GM12878 (cell line): Measurements from ENCODE around the gene RALBP1. TPM values are rescaled to one million over a fixed set of nuclear protein-coding genes. Genes with fewer than 3 reads are reported as not detected.

Experiments
- ATAC-seq: fragments of 200-7000 bp; cut with Tn5 transposase; 3 replicates; pipeline ENCODE4 v1.9.1; 2020; ENCODE audit warnings: mild to moderate bottlenecking, moderate library complexity
- BruUV-seq: library from RNA; stranded (reverse); fragments of 400-500 nt; replicated peaks from 2 replicates; lab custom pipeline; 2021; lab: Mats Ljungman, UMichigan
- CTCF ChIA-PET: fragments of 300-600 bp; sonication (Branson Sonifier 250); formaldehyde crosslinking; extraction: SDS; loops from one replicate; lab custom pipeline; 2021; ENCODE audit warnings: inconsistent platforms; lab: Yijun Ruan, JAX
- POLR2A ChIA-PET: fragments of 350-600 bp; formaldehyde crosslinking; extraction: SDS; loops from one replicate; lab custom pipeline; 2021; ENCODE audit warnings: inconsistent platforms; lab: Charles Lee
- RAD21 ChIA-PET: fragments of 300-600 bp; sonication (Branson Sonifier 250); formaldehyde crosslinking; loops from one replicate; lab custom pipeline; 2023; ENCODE audit warnings: antibody characterized with exemption; ENCODE audit not compliant: unreplicated experiment; lab: Charles Lee
- SMC1A ChIA-PET: fragments of 300-600 bp; sonication (Branson Sonifier 250); formaldehyde crosslinking; loops from one replicate; lab custom pipeline; 2023; ENCODE audit not compliant: unreplicated experiment, uncharacterized antibody; lab: Charles Lee
- DNase-seq: peaks from one replicate; pipeline ENCODE4 v3.0.0-alpha.2; 2011; ENCODE audit warnings: low read depth, low spot score
- FAIRE-seq: peaks from 3 replicates; lab custom pipeline; 2011; peaks lifted over from hg19 to GRCh38; lab: Jason Lieb, UNC
- H2AFZ ChIP-seq: 2 replicates; pipeline ENCODE4 v1.6.0; 2011; ENCODE audit warnings: low read depth, low read length, control low read depth; ENCODE audit not compliant: control insufficient read depth
- H3K27ac ChIP-seq: 2 replicates; pipeline ENCODE4 v1.5.1; 2011; ENCODE audit warnings: control low read depth; ENCODE audit not compliant: control insufficient read depth, insufficient read depth
- H3K27me3 ChIP-seq, 2 experiments: replicated peaks in 1 of 2; 2 replicates each; pipeline versions ENCODE4 v1.6.0 to v1.6.1; 2011; ENCODE audit warnings: low read length in 1 of 2; ENCODE audit not compliant: control insufficient read depth in 2 of 2, insufficient read depth in 2 of 2
- H3K36me3 ChIP-seq, 2 experiments: 2 replicates each; pipeline ENCODE4 v1.5.1; 2011; ENCODE audit warnings: low read length in 1 of 2; ENCODE audit not compliant: control insufficient read depth in 2 of 2, insufficient read depth in 2 of 2
- H3K4me1 ChIP-seq: 2 replicates; pipeline ENCODE4 v1.6.1; 2011; ENCODE audit warnings: mild to moderate bottlenecking, low read length, moderate library complexity, mixed read lengths; ENCODE audit not compliant: control insufficient read depth, insufficient read depth
- H3K4me2 ChIP-seq: 2 replicates; pipeline ENCODE4 v1.6.0; 2011; ENCODE audit warnings: control low read depth; ENCODE audit not compliant: control insufficient read depth, insufficient read depth
- H3K4me3 ChIP-seq: fragments of 200-600 bp; sonication (generic); 2 replicates; pipeline ENCODE4 v1.5.1; 2016
- H3K79me2 ChIP-seq: 2 replicates; pipeline ENCODE4 v1.6.0; 2011; ENCODE audit warnings: low read length; ENCODE audit not compliant: control insufficient read depth, insufficient read depth
- H3K9ac ChIP-seq: 2 replicates; pipeline ENCODE4 v1.8.0; 2011; ENCODE audit warnings: low read length, control low read depth, mixed read lengths; ENCODE audit not compliant: control insufficient read depth, insufficient read depth
- H3K9me3 ChIP-seq: replicated peaks from 3 replicates; pipeline ENCODE4 v1.5.1; 2011; ENCODE audit warnings: mild to moderate bottlenecking, low read length; ENCODE audit not compliant: control insufficient read depth, insufficient read depth
- H4K20me1 ChIP-seq: 2 replicates; pipeline ENCODE4 v1.6.0; 2011; ENCODE audit not compliant: control insufficient read depth, insufficient read depth
- E2F4 ChIP-seq: IDR thresholded peaks from 2 replicates; pipeline ENCODE4 v1.6.1; 2012; ENCODE audit warnings: low read depth, low read length, improper control_type of control experiment
- TCF7 ChIP-seq: IDR thresholded peaks from 2 replicates; pipeline ENCODE4 v1.6.1; 2014; ENCODE audit warnings: antibody characterized with exemption, borderline replicate concordance
- ZBTB33 ChIP-seq: fragments of 450-650 bp; IDR thresholded peaks from 2 replicates; pipeline ENCODE4 v1.6.1; 2017; ENCODE audit warnings: mild to moderate bottlenecking
- ZNF592 ChIP-seq: fragments of 450-650 bp; IDR thresholded peaks from 2 replicates; pipeline ENCODE4 v1.6.1; 2017; ENCODE audit warnings: mild to moderate bottlenecking, moderate library complexity
- WGBS: methylation state at CpG from one replicate; pipeline ENCODE4 v1.1.6; 2016; ENCODE audit warnings: low lambda C conversion rate; ENCODE audit not compliant: insufficient replicate concordance, insufficient coverage; ENCODE audit errors: missing lambda C conversion rate; 5-methylcytosine and 5-hydroxymethylcytosine counted together
- in situ Hi-C: fragments of 300-500 bp; cut with MboI; formaldehyde crosslinking; loops from 9 replicates; pipeline ENCODE4 v1.14.3; 2018; ENCODE audit warnings: mixed read lengths
- intact Hi-C: fragments of 100-400 bp; cut with micrococcal nuclease; formaldehyde crosslinking; loops from one replicate; pipeline ENCODE4 v1.14.2; 2022; ENCODE audit not compliant: unreplicated experiment
- polyA plus RNA-seq, 11 experiments: library from polyadenylated mRNA; depleted of rRNA in 4 of 11; unstranded in 6 of 11; stranded (reverse) in 5 of 11; fragments of >200 nt; fragmentation: Nextera tagmentation in 4 of 11; fragmentation: Illumina TruSeq in 1 of 11; extraction: Ambion mirVana in 4 of 11; extraction: Trizol in 1 of 11; gene quantifications; 1 replicate in 1 of 11; 2 replicates in 10 of 11; pipeline versions ENCODE4 v1.2.1 to v1.2.3, GENCODE V29; 2011 to 2016; ENCODE audit warnings: inconsistent platforms in 2 of 11, missing spikeins in 2 of 11, low read depth in 1 of 11
- total RNA-seq, 4 experiments: library from RNA; depleted of rRNA in 3 of 4; stranded (reverse); fragments of >200 nt in 3 of 4; fragmentation: Illumina TruSeq in 1 of 4; extraction: Trizol in 1 of 4; gene quantifications; 2 replicates each; pipeline versions ENCODE4 v1.2.1 to v1.2.3, GENCODE V29; 2013 to 2021

RALBP1 gene
- total and polyA plus RNA-seq, 10 of the 15 experiments (the other 5 are each of a cell fraction or from before 2014, with no cell fraction given), result 11.2 to 46.9 (median 41.8) TPM

- TF ChIP-seq ZNF592 (no peak), E2F4 (no peak)
Observed at GRCh38 chr18:9477509-9477908, 2.2 kb downstream of the RALBP1 start (continued).

- CTCF ChIA-PET, result interaction anchor here (1.2 kb wide), 1 partner anchor 11 kb away, joined by 3 read pairs; no protein-coding TSS in a partner anchor
- Histone ChIP-seq H2AFZ (no peak overlapping the region), H3K4me1 (peaks cover 20% of the 10 kb centered on the region), H4K20me1 (no peaks in the 10 kb centered on the region), H3K36me3 (peaks cover 0 to 3% of the 10 kb centered on the region in 2 experiments; a peak in 1 of 4 replicates), H3K9ac (no peak overlapping the region), H3K9me3 (no peaks in the 10 kb centered on the region; the same call in 2 of the 3 replicates), H3K27ac (no peak overlapping the region), H3K27me3 (no peaks in the 10 kb centered on the region), H3K4me2 (0 out of 2 replicates have a peak overlapping the region, but pooled peaks have one; percentile 9), H3K4me3 (no peak overlapping the region), H3K79me2 (peaks cover 72% of the 10 kb centered on the region)
- DNase-seq, result no peak
- no peak for FAIRE-seq
- RAD21 ChIA-PET, result no interaction called here
- no peak for ATAC-seq
- intact Hi-C loops (loop anchor here (5.0 to 10.0 kb wide), 5 partner anchors 126 to 416 kb away; partner anchors contain the start of genes ANKRD12 and PPP4R1), in situ Hi-C loops (no loop called here)
- BruUV-seq, result no TSS peak
- 99% methylated on average over 24 of the region's 31 CpGs for WGBS
- TF ChIP-seq TCF7 (no peak), ZBTB33 (peak; percentile 61; the same call in 1 of the 2 replicates)
- SMC1A ChIA-PET, result no interaction called here
- POLR2A ChIA-PET, result interaction anchor here (0.5 to 0.6 kb wide), 2 partner anchors 93 to 128 kb away, joined by 3 to 4 read pairs; no protein-coding TSS in a partner anchor
Observed at GRCh38 chr18:9478545-9478944, 3.2 kb downstream of the RALBP1 start.
